ENCODE data around the gene PTPRN2. TPM values are rescaled to one million over a fixed set of nuclear protein-coding genes. Genes with fewer than 3 reads are reported as not detected.

PTPRN2 gene
- total and polyA plus RNA-seq, 9 of the 15 experiments (the other 6 are each of a cell fraction or from before 2014, with no cell fraction given) = not detected

GRCh38 chr7:158606129-158606528 lies 18.5 kb upstream of the PTPRN2 start:
- intact Hi-C loops (cut with micrococcal nuclease) (no loop called here), in situ Hi-C loops (cut with MboI) (no loop called here)
- H2AFZ ChIP-seq (ENCODE audit: low read depth, low read length) = no peak overlapping the region
- no peak for TF ChIP-seq PHTF2 (CRISPR knock-in tag; IDR thresholded peaks at IDR 0.05)
- TF ChIP-seq SMARCE1 (IDR thresholded peaks at IDR 0.05) = no peak
- TF ChIP-seq GABPB1 (CRISPR knock-in tag; IDR thresholded peaks at IDR 0.05) = no peak
- TF ChIP-seq RFX1 (IDR thresholded peaks at IDR 0.05) = no peak
- TF ChIP-seq MAX (CRISPR knock-in tag; IDR thresholded peaks at IDR 0.05) = no peak
- ChIA-PET POLR2A (interaction anchor here (1.8 kb wide), 1 partner anchor 9 kb away, joined by 4 read pairs; no protein-coding TSS in a partner anchor), CTCF (ENCODE audit: low intra/inter-chr PET ratio) (no interaction called here)
- H3K4me3 ChIP-seq = no peak overlapping the region
- WGBS (ENCODE audit: insufficient coverage, low coverage, missing lambda C conversion rate) = 64% methylated on average over 4 of the region's 4 CpGs
- H3K27ac ChIP-seq (ENCODE audit: extremely low read depth, low read depth, low read length) = no peak overlapping the region
- H3K79me2 ChIP-seq (ENCODE audit: control insufficient read depth, insufficient read depth, low read length) = no peaks in the 10 kb centered on the region
- H3K4me2 ChIP-seq (ENCODE audit: insufficient read depth, low read length) = no peak overlapping the region
- ATAC-seq (no peak), FAIRE-seq (no peak), DNase-seq (ENCODE audit: extremely low read depth in 1 of 4, low spot score in 3 of 4) (no peak)
- no peaks in the 10 kb centered on the region for H4K20me1 ChIP-seq (replicated peaks; ENCODE audit: control insufficient read depth, insufficient read depth, low read length)
- no peaks in the 10 kb centered on the region for H3K27me3 ChIP-seq (ENCODE audit: control insufficient read depth in 2 of 2, insufficient read depth in 2 of 2, low read length in 2 of 2)
- H3K9me1 ChIP-seq (ENCODE audit: control insufficient read depth, insufficient read depth, low read length) = no peaks in the 10 kb centered on the region
- H3K9me3 ChIP-seq (replicated peaks; ENCODE audit: control insufficient read depth, insufficient read depth, low read depth, low read length) = no peaks in the 10 kb centered on the region
- no peak overlapping the region; a peak in 1 of 4 replicates for H3K9ac ChIP-seq (ENCODE audit: insufficient read depth in 1 of 2, low read depth in 2 of 2, low read length in 2 of 2)
- peaks cover 0 to 6% of the 10 kb centered on the region in 2 experiments; a peak in 1 of 5 replicates for H3K4me1 ChIP-seq (replicated peaks in 1 of 2; ENCODE audit: control insufficient read depth in 2 of 2, insufficient read depth in 2 of 2, low read length in 2 of 2)
- BruUV-seq (replicated peaks) = no TSS peak
- H3K36me3 ChIP-seq (ENCODE audit: control insufficient read depth, insufficient read depth, low read length) = peaks cover 47% of the 10 kb centered on the region; the same call in 2 of the 3 replicates
